Ishikawa (cell line): ENCODE measurements around the gene SLC6A12.

Experiments
- CEBPB ChIP-seq: IDR thresholded peaks from 2 replicates; pipeline ENCODE4 v1.6.1; 2012
- CREB1 ChIP-seq: IDR thresholded peaks from 2 replicates; pipeline ENCODE4 v1.6.1; 2012; ENCODE audit warnings: low read depth
- EGR1 ChIP-seq: IDR thresholded peaks from 2 replicates; pipeline ENCODE4 v1.6.1; 2012
- EP300 ChIP-seq: IDR thresholded peaks from 2 replicates; pipeline ENCODE4 v1.6.1; 2012; ENCODE audit warnings: borderline replicate concordance
- FOXM1 ChIP-seq: IDR thresholded peaks from 2 replicates; pipeline ENCODE4 v1.6.1; 2012; ENCODE audit warnings: low read depth, borderline replicate concordance
- NFIC ChIP-seq: IDR thresholded peaks from 2 replicates; pipeline ENCODE4 v1.6.1; 2012
- RAD21 ChIP-seq: IDR thresholded peaks from 2 replicates; pipeline ENCODE4 v1.6.1; 2012; ENCODE audit warnings: low read depth
- REST ChIP-seq: IDR thresholded peaks from 2 replicates; pipeline ENCODE4 v1.6.1; 2012; ENCODE audit warnings: low read depth, mild to moderate bottlenecking
- TAF1 ChIP-seq: IDR thresholded peaks from 2 replicates; pipeline ENCODE4 v1.6.1; 2012; ENCODE audit warnings: low read depth, mild to moderate bottlenecking
- TCF12 ChIP-seq: IDR thresholded peaks from 2 replicates; pipeline ENCODE4 v1.6.1; 2012; ENCODE audit warnings: low read depth
- TEAD4 ChIP-seq: IDR thresholded peaks from 2 replicates; pipeline ENCODE4 v1.6.1; 2012
- USF1 ChIP-seq: IDR thresholded peaks from 2 replicates; pipeline ENCODE4 v1.6.1; 2012
- YY1 ChIP-seq: IDR thresholded peaks from 2 replicates; pipeline ENCODE4 v1.6.1; 2012; ENCODE audit warnings: low read depth
- ZBTB7A ChIP-seq: IDR thresholded peaks from 2 replicates; pipeline ENCODE4 v1.6.1; 2012; ENCODE audit warnings: low read depth
- TF ChIP-seq, protein P1 (sequence below): IDR thresholded peaks from 2 replicates; pipeline ENCODE4 v1.6.1; 2012

SLC6A12 gene

DNA sequence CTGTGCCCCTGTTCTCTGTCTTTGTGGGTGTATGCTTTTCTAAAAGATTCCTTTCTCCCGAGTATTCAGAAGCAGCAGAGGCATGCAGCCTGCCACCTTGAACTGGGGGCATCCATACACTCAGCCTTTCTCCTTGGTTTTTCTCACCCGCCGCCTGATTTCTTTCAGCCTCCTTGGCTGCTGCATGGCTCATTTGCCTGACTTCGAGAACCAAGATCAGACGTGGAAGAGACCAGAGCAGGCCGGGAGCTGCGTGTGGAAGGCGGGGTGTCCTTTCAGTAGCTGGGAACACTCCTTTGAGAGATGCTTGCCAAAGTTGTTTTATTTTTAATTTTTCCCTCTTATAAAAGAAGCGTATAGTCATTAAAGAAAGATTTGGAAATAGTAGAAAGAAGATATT, 53.1 kb downstream of the SLC6A12 start:
- TF ChIP-seq CREB1 (no peak), YY1 (no peak), TAF1 (no peak), NFIC (no peak), TEAD4 (no peak), EP300 (no peak), EGR1 (no peak), RAD21 (no peak), ZBTB7A (no peak), TCF12 (no peak), FOXM1 (no peak), REST (no peak), USF1 (no peak), CEBPB (no peak)
- TF ChIP-seq, protein P1, sequence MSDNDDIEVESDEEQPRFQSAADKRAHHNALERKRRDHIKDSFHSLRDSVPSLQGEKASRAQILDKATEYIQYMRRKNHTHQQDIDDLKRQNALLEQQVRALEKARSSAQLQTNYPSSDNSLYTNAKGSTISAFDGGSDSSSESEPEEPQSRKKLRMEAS = no peak

GRCh38 chr12:159156-159782, 54.7 kb downstream of the SLC6A12 start:
- TF ChIP-seq TCF12 = no peak
- no peak for TF ChIP-seq TEAD4
- TF ChIP-seq ZBTB7A = no peak
- TF ChIP-seq, protein P1 = no peak
- TF ChIP-seq REST = no peak
- no peak for TF ChIP-seq EGR1
- no peak for TF ChIP-seq EP300

- TF ChIP-seq TCF12 (no peak), CEBPB (no peak), YY1 (no peak), TAF1 (no peak), EGR1 (no peak), USF1 (no peak), ZBTB7A (no peak), RAD21 (no peak), TEAD4 (no peak), NFIC (no peak), CREB1 (no peak), FOXM1 (no peak), EP300 (no peak)
- TF ChIP-seq, protein P1 = no peak
Measured at GRCh38 chr12:157644-158043, 56.3 kb downstream of the SLC6A12 start.

- no peak for TF ChIP-seq USF1
- TF ChIP-seq CREB1 = no peak
- TF ChIP-seq CEBPB = no peak
- TF ChIP-seq, protein P1 = no peak
- TF ChIP-seq EGR1 = no peak
- TF ChIP-seq RAD21 = no peak
- no peak for TF ChIP-seq NFIC
- no peak for TF ChIP-seq FOXM1
Measured at GRCh38 chr12:156945-157344, 57.0 kb downstream of the SLC6A12 start.

- TF ChIP-seq TEAD4 (no peak), REST (no peak)
Measured at GRCh38 chr12:155646-156045, 58.3 kb downstream of the SLC6A12 start.
